ENCODE results near the gene PAQR5.
"Not testable (repeated sequence)": the region's sequence is repeated elsewhere in the genome, so short reads cannot be mapped to it uniquely, and the experiment has no call there.

Gene PAQR5

DNA sequence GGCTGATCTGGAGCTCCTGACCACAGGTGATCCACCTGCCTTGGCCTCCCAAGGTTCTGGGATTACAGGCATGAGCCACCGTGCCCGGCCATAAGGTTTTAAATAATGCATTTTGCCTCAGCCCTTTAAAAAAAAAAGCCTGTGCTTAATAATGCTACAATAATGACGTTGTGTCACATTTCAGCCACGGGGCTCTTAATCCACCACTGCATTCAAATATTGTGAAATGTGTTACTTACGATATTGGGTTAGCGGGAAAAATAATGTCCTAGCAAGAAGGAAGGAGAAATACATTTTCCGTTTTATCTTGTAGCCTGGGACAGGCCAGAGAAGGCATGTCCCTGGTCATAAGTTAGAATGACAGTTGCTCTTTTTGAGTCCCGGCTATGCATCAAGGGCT, 17.6 kb downstream of the PAQR5 start:
- no peak for DNase-seq (ENCODE audit: low read depth in 2 of 2)

DNA sequence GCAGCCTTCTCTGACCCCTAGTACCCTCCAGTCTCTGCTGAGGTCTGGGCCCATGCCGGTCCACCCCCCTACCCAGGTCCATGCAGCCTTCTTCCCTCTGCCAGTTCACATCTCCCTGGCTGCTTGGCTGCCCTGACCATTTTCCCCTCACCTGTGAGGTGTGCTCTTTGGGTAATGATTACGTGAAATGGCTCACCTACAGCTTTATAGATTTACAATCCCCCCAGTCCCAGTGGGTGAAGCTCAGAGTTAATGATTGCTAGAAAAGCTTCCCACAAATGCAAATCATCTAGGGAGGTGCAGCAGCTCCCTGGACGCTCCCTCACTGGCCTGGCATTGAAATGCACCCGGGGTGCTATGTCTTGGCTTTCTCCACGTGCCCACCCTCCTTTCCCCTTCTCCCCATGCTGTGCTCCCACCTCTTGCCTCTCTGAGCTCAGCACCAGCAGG, 18.7 kb downstream of the PAQR5 start:
- DNase-seq (ENCODE audit: low read depth in 2 of 2) = no peak

DNA sequence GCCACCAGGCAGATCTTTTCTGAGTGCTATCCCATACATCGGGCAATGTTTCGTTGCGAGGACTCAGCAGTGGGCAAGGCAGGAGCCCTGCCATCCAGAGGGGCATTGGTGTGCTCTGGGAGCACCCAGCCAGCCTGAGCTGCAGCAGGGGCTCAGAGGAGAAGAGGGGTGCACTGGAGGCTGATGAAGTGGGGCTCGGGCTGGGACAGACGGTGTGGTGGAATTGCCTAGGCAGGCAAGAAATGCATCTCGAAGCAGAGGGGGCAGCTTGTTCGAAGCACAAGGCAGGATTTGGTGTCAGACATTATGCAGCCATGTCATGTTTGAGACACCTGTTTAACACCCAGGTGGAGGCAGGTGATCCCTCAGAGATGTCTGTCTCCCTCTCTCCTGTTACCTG, 19.3 kb downstream of the PAQR5 start:
- no peak for DNase-seq (ENCODE audit: low read depth in 2 of 2)

DNA sequence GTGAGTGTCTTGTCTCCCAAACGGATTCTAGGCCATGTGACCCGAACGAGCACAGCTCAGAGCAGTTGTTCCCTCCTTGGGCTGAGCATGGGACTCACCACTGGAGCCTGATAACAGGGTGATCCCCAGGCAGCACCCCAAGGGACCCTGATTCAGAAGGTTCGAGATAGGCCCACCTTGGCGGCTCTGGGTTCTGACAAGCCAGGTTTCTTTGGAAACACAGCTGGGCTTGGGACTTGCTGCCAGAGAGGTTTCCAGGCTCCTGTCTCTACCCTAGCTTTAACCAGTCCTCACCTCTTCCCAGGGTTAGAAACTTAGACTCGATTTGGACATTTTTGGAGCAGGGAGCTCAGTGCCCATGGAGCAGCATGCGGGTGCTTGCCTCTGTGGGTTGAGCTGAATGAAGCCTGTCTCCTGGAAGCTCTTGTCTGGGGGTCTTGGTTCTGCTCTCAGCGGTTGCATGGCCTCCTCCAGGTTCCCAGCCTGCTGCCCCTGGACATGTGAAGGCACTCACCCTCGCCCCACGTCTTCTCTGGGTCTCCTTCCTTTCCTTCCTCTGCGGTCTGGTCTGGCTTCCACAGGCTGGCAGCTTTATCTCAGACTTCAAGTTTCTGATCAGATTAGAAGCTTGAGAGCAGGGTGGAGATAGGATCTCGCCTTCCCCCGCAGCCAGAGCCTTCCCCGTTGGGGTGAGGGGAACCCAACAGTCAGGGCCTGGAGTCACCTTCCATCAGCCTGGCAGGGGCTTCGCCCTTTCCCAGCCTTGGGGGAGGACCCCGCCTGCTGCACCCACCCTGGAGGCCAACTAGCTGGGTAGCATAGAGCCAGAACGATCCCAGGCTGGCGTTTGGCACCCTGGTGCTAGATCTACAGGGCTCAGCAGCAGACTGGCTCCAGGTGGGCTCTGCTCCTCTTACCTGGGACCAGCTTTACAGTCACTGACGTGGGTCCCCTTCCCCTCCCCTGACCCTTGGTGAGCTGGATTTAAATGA, 21.0 kb downstream of the PAQR5 start:
- no peak for DNase-seq (ENCODE audit: low read depth in 2 of 2)

DNA sequence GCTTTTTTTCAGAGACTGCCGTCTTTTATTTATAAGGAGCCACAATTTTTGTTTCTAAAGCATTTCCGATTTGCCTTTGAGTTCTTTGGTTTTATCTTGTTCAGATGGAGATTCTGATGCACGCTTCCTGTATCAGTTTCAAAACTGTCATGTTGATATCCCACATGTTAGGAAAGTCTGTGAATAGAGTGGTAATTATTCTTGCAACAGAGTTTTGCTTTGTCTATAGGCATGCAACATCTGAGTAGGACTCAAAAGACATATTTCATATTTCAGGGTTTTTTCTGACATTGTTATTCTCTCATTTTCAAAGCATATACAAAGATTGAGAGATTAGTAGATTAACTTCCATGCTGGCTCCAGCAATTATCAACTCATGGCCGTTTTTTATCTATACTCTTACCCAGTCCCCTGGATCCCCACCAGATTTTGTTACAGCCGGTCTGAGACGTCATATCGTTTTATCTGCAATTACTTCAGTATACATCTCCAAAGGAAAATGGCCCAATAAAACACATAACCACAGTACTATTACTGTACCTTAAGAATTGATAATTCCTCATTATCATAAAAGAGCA, 22.4 kb downstream of the PAQR5 start:
- no peak for DNase-seq (ENCODE audit: low read depth in 2 of 2)

DNA sequence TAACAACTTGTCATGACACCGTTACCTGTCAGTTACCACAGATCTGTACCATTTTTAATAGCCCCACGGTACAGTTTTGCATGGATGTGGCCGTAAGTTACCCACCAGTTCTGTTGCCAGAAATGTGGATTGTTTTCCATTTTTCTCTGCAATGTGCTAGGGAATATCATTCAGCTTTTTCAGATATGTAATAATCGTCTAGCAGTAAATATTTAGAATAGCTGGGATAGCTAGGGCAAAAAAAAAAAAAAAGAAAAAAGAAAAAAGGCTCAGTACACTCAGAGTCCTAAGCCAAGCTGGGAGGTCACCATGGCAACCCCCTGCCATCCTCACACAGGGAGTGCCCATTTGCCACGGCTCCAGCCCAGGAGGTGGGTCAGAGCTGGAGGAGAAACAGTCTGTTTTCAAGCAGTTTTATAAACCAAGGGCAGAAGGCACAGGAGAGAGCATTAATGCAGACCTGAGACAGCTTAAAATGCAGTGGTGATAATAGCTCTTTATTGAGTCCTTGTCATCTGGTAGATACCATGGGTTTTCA, 25.2 kb downstream of the PAQR5 start:
- no peak for DNase-seq (ENCODE audit: low read depth in 2 of 2)

DNA sequence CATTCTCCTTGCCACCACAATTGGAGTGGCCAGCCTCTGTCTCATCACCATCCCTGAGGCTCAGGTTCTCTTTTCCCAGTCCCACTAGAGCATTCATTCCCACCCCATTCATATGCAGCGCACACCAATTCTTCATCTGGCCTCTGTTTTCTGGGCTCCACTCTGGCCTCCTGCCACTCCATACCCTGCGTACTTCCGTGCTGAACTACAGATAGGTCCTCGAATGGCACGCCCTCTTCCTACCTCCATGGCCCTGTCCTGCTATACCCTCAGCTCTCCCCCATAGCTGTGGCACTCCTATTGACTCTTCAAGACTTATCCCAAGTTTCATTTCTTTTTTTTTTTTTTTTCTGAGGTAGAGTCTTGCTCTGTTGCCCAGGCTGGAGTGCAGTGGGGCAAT, 25.9 kb downstream of the PAQR5 start:
- no peak for DNase-seq (ENCODE audit: low read depth in 2 of 2)

DNA sequence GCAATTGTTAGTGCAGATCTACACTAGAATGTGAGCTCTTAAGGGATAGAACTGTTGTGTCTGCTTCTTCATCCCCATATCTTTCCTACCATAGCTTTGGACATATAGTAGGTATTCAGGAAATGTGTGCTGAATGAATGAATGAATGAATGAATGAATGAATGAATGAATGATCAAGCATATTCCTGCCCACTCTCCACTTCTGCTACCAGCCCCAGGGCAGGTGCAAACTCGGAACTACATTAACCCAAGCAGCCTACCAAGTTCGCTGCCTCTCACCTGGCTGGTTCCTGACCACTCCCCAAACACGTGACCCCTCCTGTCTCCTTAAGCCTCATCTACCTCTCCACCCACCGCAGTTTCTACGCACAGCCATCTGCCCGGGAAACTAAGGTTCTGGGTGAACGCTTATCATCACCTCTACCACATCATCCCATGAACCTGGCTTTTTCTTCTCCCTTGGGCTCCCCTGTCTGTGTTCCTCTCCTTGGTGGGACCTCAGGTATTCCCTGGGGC, 26.8 kb downstream of the PAQR5 start:
- DNase-seq (ENCODE audit: low read depth in 2 of 2) = no peak

DNA sequence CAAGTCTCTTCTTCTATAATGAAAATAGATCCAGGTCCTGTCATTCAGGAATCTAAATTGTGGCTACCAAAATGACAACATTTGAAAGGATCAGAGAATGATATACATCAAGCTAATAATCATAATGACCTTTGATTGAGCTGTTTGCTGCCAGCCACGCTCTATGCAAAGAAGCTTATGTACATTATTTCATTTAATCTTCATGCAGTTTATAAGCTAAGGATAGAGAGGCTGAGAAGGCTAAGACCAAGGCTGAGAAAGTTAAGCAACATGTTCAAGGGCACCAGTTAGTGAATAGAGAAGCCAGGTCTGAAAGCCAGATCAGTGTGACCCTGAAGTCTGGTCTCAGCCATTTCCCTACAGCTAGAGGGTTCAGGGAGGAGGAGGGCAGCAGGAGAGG, 29.4 kb downstream of the PAQR5 start:
- DNase-seq (ENCODE audit: low read depth in 2 of 2) = no peak

DNA sequence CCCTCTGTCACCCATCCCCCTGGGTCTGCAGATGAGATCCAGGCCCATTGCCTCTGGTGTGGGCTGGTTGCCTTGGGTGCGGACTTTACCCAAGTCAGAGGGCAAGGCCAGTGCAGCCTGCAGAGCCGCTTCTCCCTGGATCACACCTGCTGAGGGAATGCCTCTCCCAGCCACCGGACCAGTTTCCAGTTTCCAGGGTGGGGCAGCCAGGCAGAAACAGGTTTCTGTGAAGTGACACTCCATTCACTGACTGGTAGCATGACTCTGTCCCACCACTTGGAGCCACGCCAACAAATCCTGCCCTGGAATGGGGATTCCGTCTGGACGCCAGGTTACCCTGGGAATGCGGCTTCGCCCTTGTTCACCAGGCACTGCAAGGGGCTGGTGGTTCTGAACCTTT, 30.0 kb downstream of the PAQR5 start:
- DNase-seq (ENCODE audit: low read depth in 2 of 2) = no peak

DNA sequence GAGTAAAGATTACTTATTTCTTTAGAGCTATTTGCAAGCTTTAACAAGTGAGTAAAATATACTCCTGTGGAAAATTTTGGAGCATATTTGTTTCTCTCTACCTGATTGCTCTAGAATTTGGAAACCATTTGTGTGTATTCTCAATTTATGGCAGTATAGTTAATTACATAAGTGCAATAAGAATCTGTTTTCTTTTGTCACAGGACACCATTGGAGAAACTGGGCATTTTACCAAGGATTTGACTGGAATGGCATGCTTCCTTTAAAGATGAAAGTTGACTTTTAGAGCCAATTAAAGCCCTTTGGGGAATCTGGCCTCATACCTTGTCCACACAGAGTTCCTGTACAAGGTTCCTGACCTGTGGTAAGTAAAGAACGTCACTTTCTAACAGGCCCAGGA, 38.4 kb downstream of the PAQR5 start:
- no peak for DNase-seq (ENCODE audit: low read depth in 2 of 2)

DNA sequence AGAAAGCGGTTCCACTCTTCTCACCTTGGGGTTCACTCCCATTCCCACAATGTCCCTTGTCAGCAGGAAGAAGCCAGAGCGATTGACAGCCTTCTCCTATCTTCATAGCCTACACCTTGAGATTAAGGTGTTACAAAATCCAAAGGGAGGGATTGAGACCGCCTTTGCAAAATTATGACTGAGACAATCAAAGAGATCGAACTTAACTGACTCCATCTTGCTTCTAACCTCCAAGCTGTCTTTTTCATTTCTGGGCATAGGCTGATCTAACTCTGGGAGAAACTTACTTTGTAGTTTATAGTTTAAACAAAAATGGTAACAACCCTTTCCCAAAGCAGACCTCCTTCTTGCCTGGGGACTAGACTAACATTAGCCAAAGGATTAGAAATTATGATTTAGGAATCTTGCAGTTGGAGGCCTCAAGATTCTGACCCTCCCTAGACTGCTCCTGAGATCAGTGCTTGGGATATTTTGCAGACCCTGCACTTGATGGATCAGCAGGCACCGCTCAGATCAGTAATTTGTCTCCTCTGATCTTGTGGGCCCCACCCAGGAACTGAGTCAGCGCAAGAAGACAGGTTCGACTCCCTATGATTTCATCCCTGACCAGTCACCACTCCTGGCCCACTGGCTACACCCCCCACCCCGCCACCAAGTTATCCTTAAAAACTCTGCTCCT, 40.0 kb downstream of the PAQR5 start:
- DNase-seq (ENCODE audit: low read depth in 2 of 2) = no peak

DNA sequence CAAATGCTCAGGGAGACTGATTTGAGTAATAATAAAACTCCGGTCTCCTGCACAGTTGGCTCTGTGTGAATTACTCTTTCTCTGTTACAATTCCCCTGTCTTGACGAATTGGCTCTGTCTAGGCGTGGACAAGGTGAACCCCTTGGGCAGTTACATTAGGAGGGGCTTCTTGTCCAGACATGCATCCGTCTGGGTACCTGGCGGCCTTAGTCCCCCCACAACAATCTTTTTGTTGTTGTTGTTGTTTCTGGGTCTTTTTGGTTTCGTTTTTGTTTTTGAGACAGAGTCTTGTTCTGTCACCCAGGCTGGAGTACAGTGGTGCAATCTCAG, 40.5 kb downstream of the PAQR5 start:
- DNase-seq (ENCODE audit: low read depth in 2 of 2) = not testable (repeated sequence)

DNA sequence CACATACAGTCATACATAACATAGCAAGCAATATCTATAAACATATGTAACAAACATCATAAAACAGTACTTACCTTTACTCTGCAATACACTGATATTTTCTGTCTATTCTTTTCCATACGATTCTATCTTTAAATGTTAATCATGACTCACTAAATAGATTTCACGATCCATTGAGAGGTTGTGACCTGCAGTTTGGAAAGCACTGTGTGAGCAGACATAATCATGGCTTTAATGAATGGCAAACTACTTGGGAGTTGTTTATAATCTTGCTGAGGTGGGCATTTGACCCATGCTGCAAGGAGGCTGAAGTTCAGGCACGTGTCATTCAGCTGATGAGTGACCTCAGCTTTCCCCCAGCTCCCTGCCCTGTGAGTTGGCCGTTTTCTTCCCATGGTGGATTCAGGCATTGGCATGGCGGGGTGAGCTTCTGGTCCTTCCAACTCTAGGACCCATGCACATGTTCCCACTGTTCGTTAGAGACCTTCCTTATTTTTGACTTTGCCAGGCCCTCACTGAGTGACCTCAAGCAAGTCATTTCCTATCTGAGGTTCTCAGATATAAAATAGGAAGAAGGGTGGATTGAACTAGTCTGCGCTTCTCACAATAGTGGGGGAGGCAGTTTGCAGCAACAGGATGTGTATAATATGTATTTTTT, 41.7 kb downstream of the PAQR5 start:
- no peak for DNase-seq (ENCODE audit: low read depth in 2 of 2)

DNA sequence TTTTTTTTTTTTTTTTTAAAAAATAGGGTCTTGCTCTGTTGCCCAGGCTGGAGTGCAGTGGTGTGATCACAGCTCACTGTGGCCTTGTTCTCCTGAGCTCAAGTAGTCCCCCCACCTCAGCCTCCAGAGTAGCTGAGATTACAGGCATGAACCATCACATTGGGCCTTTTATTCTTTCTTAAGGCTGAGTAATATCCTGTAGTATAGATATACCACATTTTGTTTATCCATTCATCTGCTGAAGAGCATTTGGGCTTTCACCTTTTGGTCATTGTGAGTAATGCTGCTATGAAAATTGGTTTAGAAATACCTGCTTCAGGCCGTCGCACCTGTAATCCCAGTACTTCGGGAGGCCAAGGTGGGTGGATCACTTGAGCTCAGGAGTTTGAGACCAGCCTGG, 42.6 kb downstream of the PAQR5 start:
- no peak for DNase-seq (ENCODE audit: low read depth in 2 of 2)

DNA sequence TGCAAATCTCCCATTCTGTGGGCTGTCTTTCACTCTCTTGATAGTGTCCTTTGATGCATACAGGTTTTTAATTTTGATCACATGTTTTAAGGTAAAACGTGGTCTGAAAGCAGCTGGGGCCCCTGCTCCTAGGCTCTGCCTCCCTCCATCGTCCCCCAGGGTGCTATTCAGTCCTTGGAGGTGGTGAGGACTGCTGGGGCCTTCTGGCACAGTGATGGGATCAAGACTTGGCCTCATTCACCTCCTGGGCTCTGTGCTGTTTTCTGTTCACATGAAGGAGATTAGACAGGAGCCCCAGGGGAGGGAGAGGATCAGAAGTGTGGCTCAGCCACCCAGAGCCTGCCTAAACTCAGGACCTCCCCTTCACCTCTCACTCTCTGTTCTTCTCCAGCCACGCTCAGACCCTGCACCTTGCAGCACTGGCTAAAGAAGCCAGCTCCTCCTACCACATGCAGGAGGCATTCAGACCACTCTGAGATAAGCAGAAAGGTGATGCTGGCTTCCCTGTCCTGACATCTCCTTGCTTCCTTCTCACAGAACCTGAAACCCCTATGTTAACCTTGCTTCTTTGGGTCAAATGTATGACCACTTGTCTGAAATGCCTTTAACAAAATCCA, 43.9 kb downstream of the PAQR5 start:
- no peak for DNase-seq (ENCODE audit: low read depth in 2 of 2)

DNA sequence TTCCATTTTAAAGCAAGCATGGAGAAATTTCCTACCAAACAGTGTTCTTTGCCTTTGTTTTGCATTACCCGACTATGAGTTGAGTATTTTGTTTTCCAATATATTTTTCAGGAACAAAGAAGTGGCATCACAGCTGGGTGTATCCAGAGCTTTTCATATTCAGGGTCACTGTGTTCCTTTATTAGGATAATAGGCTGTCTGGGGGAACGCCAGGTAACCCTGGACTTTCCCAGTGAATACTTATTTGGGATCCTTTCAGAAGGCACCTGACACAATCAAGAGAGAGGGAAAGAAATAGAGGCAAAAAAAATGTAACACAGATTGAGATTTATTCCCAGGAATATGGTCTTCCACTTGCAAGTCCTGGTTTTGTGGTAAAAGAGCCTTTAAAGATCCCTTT, 44.4 kb downstream of the PAQR5 start:
- DNase-seq (ENCODE audit: low read depth in 2 of 2) = no peak

DNA sequence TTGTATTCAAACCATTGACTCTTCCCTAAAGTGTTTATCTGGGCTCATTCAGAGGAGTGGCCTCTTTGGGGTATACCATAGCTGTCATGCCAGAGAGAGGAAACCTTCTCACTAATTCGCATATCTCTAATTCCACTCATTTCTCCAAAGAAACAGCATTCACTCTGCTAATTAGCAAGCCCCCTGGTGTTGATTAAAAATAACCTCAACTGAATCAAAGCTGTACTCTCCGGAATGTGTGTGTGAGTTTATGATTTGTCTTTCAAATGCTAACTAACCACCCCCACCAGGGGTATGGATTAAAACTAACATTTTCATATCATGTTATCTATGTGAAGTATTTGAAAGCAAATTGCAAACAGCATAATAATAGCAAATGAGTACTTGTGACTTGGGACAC, 45.5 kb downstream of the PAQR5 start:
- DNase-seq (ENCODE audit: low read depth in 2 of 2) = no peak

DNA sequence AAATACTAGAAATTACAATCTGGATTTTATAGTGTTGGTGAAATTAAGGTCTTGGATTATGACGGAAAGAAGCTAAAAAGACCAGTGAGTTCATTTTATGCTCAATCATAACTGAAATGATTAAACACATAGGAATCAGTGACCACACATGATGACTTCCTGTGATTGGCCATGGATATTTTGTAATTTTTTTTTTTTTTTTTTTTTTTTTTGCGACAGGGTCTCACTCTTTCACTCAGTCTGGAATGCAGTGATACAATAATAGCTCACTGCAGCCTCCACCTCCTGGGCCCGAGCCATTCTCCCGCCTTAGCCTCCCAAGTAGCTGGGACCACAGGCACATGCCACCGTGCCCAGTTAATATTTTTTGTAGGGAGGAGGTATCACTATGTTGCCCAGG, 47.4 kb downstream of the PAQR5 start:
- DNase-seq (ENCODE audit: low read depth in 2 of 2) = no peak

DNA sequence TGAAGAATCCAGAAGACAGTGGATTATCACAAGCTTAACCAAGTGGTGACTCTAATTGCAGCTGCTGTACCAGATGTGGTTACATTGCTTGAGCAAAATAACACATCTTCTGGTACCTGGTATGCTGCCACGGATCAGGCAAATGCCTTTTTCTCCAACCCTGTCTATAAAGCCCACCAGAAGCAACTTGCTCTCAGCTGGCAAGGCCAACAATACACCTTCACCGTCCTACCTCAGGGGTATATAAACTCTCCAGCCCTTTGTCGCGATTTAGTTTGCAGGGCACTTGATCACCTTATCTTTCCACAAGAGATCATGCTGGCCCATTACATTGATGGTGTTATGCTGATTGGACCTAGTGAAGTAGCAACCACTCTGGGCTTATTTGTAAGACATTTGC, 52.6 kb downstream of the PAQR5 start:
- DNase-seq (ENCODE audit: low read depth in 2 of 2) = no peak

DNA sequence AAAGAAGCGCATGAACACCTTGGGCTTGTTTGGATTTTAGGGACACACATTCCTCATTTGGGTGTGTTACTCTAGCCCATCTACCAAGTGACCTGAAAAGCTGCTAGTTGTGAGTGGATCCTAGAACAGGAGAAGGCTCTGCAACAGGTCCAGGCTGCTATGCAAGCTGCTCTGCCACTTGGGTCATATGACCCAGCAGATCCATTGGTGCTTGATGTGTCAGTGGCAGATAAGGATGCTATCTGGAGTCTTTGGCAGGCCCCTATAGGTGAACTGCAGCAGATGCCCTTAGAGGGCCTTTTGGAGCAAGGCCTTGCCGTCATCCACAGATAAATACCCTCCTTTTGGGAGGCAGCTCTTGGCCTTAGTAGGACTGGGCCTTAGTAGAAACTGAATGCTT, 53.2 kb downstream of the PAQR5 start:
- no peak for DNase-seq (ENCODE audit: low read depth in 2 of 2)

Data from stimulated activated CD4-positive, alpha-beta T cell treated with anti-CD3 and anti-CD28 coated beads, Interleukin-15, amount 100 ng/mL, for 48 hours (primary cell).